ENCODE measurements around the gene PDE9A. TPM values are rescaled to one million over a fixed set of nuclear protein-coding genes. Genes with fewer than 3 reads are reported as not detected.
A peak's percentile ranks its signal among the peaks of the same experiment; 100 is the strongest.

PDE9A gene
- total RNA-seq: 10 to 100 TPM in 2 of 4 donors, 1 to 10 TPM in 2; 6.9 to 13.0 (median 11.1) TPM

- no peaks in the 10 kb centered on the region for H3K36me3 ChIP-seq
- TF ChIP-seq, protein P1, sequence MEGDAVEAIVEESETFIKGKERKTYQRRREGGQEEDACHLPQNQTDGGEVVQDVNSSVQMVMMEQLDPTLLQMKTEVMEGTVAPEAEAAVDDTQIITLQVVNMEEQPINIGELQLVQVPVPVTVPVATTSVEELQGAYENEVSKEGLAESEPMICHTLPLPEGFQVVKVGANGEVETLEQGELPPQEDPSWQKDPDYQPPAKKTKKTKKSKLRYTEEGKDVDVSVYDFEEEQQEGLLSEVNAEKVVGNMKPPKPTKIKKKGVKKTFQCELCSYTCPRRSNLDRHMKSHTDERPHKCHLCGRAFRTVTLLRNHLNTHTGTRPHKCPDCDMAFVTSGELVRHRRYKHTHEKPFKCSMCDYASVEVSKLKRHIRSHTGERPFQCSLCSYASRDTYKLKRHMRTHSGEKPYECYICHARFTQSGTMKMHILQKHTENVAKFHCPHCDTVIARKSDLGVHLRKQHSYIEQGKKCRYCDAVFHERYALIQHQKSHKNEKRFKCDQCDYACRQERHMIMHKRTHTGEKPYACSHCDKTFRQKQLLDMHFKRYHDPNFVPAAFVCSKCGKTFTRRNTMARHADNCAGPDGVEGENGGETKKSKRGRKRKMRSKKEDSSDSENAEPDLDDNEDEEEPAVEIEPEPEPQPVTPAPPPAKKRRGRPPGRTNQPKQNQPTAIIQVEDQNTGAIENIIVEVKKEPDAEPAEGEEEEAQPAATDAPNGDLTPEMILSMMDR (IDR thresholded peaks at IDR 0.05): no peak
- no peak for TF ChIP-seq POLR2A (IDR thresholded peaks at IDR 0.05)
- 1 to 5% methylated on average over 19 to 45 of the region's 91 CpGs for WGBS, 2 donors
- DNase-seq: peak; percentile 49 to 63
- H3K27ac ChIP-seq: peak within 1 kb of the TSS; percentile 63 to 82 (median 68)
- H3K27me3 ChIP-seq: no peaks in the 10 kb centered on the region
- H3K4me3 ChIP-seq (replicated peaks in 1 of 3): peak within 1 kb of the TSS in 2 of 3 donors; percentile 35 to 61
- intact Hi-C loops (cut with DNase I): loop anchor here (5.0 kb wide), 1 partner anchor 164 kb away; no protein-coding TSS in a partner anchor
- H3K4me1 ChIP-seq: peaks cover 20 to 31% of the 10 kb centered on the region in 2 donors
- no peaks in the 10 kb centered on the region for H3K9me3 ChIP-seq
These were observed at the start of gene PDE9A for GRCh38 chr21:42653231-42654061. Gene PDE9A (plus strand): TSS chr21:42653621. CDS start chr21:42653815, 194 bp downstream.

- H3K27me3 ChIP-seq: no peaks in the 10 kb centered on the region
- peak overlapping the region in 1 of 3 donors; percentile 51 for H3K27ac ChIP-seq
- H3K36me3 ChIP-seq: no peaks in the 10 kb centered on the region
- no peaks in the 10 kb centered on the region for H3K9me3 ChIP-seq
- intact Hi-C loops (cut with DNase I): no loop called here
- peaks cover 0 to 8% of the 10 kb centered on the region in 2 donors for H3K4me1 ChIP-seq
- TF ChIP-seq, protein P1 (IDR thresholded peaks at IDR 0.05): no peak
- no peak for TF ChIP-seq POLR2A (IDR thresholded peaks at IDR 0.05)
- H3K4me3 ChIP-seq (replicated peaks in 1 of 3): no peak overlapping the region
- 77 to 78% methylated on average over 4 of the region's 4 CpGs for WGBS, 2 donors
- DNase-seq: no peak
These were observed 46.3 kb upstream of the PDE9A start for GRCh38 chr21:42607102-42607501.

GRCh38 chr21:42607525-42608102 lies 45.8 kb upstream of the PDE9A start:
- Histone ChIP-seq H3K9me3 (no peaks in the 10 kb centered on the region), H3K27ac (peak overlapping the region in 1 of 3 donors; percentile 51), H3K27me3 (no peaks in the 10 kb centered on the region), H3K36me3 (no peaks in the 10 kb centered on the region), H3K4me1 (peaks cover 0 to 8% of the 10 kb centered on the region in 2 donors), H3K4me3 (replicated peaks in 1 of 3) (no peak overlapping the region)
- TF ChIP-seq, protein P1 (IDR thresholded peaks at IDR 0.05): no peak
- TF ChIP-seq POLR2A (IDR thresholded peaks at IDR 0.05): no peak
- intact Hi-C loops (cut with DNase I): no loop called here
- WGBS, 2 donors: 58 to 75% methylated on average over 5 of the region's 5 CpGs
- DNase-seq: peak in 1 of 2 donors; percentile 44

DNA sequence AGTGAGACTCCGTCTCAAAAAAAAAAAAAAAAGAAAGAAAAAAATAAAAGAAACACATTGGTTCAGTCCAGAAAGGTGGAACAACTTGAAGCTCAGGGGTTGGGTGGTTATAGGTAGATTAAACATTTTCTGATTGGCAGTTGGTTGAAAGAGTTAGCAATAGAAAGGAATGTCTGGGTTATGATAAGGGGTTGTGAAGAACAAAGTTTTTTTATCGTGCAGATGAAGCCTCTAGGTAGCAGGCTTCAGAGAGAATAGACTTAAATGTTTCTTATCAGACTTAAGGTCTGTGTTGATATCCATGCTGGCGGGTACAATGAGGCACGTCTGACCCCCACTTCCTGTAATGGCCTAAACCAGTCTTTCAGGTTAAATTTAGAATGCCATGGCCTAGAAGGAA lies 45.0 kb upstream of the PDE9A start:
- WGBS, 2 donors: 71 to 77% methylated on average over 4 of the region's 4 CpGs
- no peak for TF ChIP-seq POLR2A (IDR thresholded peaks at IDR 0.05)
- TF ChIP-seq, protein P1 (IDR thresholded peaks at IDR 0.05): no peak
- no peaks in the 10 kb centered on the region for H3K27me3 ChIP-seq
- no peak overlapping the region for H3K27ac ChIP-seq
- H3K36me3 ChIP-seq: no peaks in the 10 kb centered on the region
- no peaks in the 10 kb centered on the region for H3K9me3 ChIP-seq
- intact Hi-C loops (cut with DNase I): no loop called here
- H3K4me3 ChIP-seq (replicated peaks in 1 of 3): no peak overlapping the region
- peaks cover 0 to 8% of the 10 kb centered on the region in 2 donors for H3K4me1 ChIP-seq
- DNase-seq: no peak

DNA sequence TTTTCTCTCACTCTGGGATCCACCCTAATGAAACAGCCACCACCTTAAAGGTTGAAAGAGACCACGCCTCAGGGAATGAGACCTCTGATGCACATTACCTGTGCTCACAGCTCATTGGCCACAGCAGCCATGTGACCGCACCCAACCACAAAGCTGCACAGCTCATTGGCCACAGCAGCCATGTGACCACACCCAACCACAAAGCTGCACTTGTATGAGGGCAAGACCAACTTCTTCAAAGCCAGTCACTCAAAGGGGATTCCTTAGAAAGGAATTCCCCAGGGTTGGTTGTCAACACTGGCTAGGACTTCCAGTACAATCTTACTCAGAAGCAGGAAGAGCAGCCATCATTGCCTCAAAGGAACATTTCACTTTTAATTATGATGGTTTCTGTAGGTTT lies 43.6 kb upstream of the PDE9A start:
- Histone ChIP-seq H3K27me3 (no peaks in the 10 kb centered on the region), H3K27ac (no peak overlapping the region), H3K4me3 (replicated peaks in 1 of 3) (no peak overlapping the region), H3K4me1 (peaks cover 0 to 8% of the 10 kb centered on the region in 2 donors), H3K36me3 (no peaks in the 10 kb centered on the region), H3K9me3 (no peaks in the 10 kb centered on the region)
- WGBS, 2 donors: 93 to 100% methylated on average over 2 of the region's 2 CpGs
- no peak for TF ChIP-seq POLR2A (IDR thresholded peaks at IDR 0.05)
- TF ChIP-seq, protein P1 (IDR thresholded peaks at IDR 0.05): no peak
- intact Hi-C loops (cut with DNase I): no loop called here
- DNase-seq: no peak
